GM13976 (cell line): ENCODE measurements around the gene POU3F3.

Experiments
- DNase-seq: peaks from one replicate; pipeline ENCODE4 v3.0.0; 2012; ENCODE audit warnings: low spot score
- in situ Hi-C: fragments of 300-500 bp; cut with MboI; formaldehyde crosslinking; loops from one replicate; pipeline ENCODE4 v1.12.0; 2022; ENCODE audit warnings: low sequenced_read_pairs, mixed read lengths, inconsistent platforms; ENCODE audit not compliant: unreplicated experiment
- TF ChIP-seq, protein P1 (sequence below): IDR thresholded peaks from 2 replicates; pipeline ENCODE4 v1.5.1; 2012; ENCODE audit warnings: borderline replicate concordance, mild to moderate bottlenecking; ENCODE audit not compliant: insufficient read depth; ENCODE audit errors: extremely low read depth, missing control alignments, control extremely low read depth

Gene POU3F3

DNA sequence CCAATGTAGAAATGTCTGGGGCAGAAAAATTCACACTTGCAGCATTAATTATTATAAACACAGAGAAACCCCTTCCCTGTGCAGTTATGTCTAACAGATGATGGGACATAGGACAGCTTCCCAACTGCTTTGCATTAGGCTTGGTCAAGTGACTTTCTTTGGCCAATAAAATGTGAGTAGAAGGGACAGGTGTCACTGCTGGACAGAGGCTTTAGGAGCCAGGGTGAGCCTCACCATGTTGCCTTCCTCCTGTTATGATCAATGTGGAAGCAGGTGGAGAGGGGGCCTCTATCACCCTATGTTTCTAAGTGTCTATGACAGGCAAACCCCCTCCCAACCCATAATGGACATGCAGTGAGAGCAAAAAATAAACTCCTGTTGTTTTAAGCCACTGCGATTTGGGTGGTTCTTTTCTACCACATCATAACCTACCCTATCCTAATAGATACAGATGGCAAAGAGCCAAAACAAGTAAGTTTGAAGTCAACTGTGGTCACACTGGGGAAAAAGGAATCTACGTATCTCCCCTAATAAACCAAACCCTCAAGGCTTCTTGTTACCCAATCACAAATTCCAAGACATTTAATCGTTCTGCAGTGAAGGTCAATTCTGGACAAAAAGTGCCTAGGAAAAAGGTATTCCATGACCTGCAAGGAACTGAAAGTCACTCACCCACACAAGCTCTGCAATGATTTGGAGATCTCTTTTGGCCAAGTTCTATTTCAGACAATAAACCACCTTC, 28.6 kb upstream of the POU3F3 start:
- in situ Hi-C loops, result no loop called here
- no peak for DNase-seq
- TF ChIP-seq, protein P1, sequence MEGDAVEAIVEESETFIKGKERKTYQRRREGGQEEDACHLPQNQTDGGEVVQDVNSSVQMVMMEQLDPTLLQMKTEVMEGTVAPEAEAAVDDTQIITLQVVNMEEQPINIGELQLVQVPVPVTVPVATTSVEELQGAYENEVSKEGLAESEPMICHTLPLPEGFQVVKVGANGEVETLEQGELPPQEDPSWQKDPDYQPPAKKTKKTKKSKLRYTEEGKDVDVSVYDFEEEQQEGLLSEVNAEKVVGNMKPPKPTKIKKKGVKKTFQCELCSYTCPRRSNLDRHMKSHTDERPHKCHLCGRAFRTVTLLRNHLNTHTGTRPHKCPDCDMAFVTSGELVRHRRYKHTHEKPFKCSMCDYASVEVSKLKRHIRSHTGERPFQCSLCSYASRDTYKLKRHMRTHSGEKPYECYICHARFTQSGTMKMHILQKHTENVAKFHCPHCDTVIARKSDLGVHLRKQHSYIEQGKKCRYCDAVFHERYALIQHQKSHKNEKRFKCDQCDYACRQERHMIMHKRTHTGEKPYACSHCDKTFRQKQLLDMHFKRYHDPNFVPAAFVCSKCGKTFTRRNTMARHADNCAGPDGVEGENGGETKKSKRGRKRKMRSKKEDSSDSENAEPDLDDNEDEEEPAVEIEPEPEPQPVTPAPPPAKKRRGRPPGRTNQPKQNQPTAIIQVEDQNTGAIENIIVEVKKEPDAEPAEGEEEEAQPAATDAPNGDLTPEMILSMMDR, result no peak

- TF ChIP-seq, protein P1, result no peak
- in situ Hi-C loops, result no loop called here
- no peak for DNase-seq
These were observed 27.9 kb upstream of the POU3F3 start for GRCh38 chr2:104826016-104826415.

GRCh38 chr2:104831742-104832141, 22.2 kb upstream of the POU3F3 start:
- in situ Hi-C loops, result no loop called here
- TF ChIP-seq, protein P1, result no peak
- DNase-seq, result no peak

DNA sequence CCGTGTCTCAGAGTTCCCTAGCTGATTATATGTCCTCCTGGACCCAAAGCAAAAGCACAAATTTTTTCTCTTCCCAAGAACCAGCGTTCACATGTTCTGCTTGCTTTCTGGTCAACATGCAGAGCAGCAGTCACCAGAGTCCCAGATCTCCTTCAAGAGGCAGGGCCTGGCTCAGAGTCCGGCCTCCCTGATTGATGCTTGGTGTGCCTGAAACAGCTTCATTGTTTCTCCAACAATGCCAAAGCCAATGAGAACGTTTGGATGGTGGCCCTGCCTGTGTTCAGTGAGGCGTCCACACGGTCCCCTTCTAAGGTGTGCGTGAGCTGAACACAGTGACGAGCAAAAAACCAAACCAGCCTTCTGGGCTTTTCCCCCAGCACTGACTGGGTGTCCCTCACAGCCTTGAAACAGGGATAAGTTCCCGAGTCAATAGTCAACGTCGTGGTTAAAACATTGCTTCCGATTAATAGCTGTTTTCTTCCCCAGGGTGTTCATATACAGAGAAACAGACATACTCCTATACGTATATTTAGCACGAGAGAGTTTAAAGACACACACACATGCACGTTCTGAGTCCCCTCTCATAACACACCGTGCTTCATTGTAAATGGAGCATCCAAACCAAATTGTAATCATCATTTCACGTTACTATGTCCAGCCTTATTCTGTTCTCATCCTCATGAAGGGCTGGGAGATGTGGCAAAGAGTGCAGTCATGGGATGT, 19.3 kb upstream of the POU3F3 start:
- in situ Hi-C loops, result no loop called here
- no peak for DNase-seq
- TF ChIP-seq, protein P1, result no peak

DNA sequence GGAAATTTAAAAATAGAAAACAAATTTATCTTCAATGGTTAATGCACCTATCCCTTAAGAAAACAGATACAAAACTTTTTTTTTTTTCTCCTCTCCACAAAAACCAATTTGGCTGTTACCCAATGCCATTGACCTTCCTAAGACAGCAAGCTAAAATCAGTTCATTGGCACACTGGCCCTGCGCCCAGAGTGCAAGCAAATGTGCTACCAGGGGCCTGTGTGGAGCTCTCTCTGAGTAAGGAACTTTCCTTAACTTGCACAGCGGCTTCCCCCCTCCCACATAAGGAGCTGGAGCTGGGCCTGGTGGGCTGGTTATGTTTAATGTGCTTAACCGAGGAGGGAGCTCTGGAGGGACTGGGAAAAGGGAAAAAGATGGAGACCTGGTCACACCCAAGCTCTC, 17.6 kb upstream of the POU3F3 start:
- TF ChIP-seq, protein P1, result no peak
- in situ Hi-C loops, result no loop called here
- no peak for DNase-seq

DNA sequence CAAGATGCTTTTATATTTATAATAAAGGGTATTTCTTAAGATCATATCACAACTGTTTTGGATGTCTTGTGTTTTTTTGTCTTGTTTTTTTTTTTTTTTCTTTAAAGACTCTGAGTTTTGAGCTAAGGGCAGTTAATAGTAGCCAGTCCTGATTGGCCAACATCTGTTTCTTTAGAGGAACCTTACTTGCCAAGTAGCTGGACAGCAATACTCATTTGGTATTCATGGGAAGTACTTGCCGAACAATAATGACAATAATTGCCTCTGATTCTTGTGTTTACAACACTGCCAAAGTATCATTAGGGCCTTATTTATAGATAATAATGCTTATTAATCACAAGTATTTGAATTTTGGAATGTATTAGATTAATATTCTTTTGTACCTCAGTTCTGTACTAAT, 17.1 kb upstream of the POU3F3 start:
- in situ Hi-C loops, result no loop called here
- TF ChIP-seq, protein P1, result no peak
- DNase-seq, result no peak
